Epithelial cell of esophagus (primary cell): Measurements from ENCODE around the gene RERE.
"Not testable (repeated sequence)": the region's sequence is repeated elsewhere in the genome, so short reads cannot be mapped to it uniquely, and the experiment has no call there.

Experiments used
- DNase-seq: peaks from one replicate; pipeline ENCODE4 v3.0.0; 2010; ENCODE audit warnings: low read depth
- H3K4me3 ChIP-seq: 2 replicates; pipeline ENCODE4 v1.5.1; 2011; ENCODE audit warnings: mild to moderate bottlenecking, low read length, control low read depth
- TF ChIP-seq, protein P1 (sequence below): IDR thresholded peaks from 2 replicates; pipeline ENCODE4 v1.5.1; 2011; ENCODE audit warnings: low read depth, mild to moderate bottlenecking, low read length, control low read depth, inconsistent platforms; ENCODE audit not compliant: insufficient read depth; ENCODE audit errors: missing control alignments

The RERE gene

DNA sequence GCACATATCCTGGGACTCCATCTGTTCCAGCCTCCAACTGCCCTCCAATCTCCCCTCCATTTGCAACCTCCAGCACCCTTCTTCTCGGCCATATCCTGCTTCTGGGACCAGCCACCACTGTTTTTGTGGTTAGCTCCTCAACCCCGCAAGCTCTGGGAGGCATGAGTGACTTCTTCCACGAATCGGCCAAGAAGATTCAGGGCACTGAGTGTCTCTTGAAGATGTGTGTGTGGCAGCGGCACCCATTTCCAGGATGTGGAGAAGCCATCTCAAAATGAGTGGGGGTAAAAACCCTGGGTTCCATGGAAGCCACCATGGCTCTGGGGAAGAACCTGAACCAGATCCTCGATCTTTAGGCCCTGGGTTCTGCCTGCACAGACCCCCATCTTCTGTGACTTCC is 304.9 kb downstream of the RERE start:
- DNase-seq = no peak
- H3K4me3 ChIP-seq = no peak overlapping the region
- TF ChIP-seq, protein P1, sequence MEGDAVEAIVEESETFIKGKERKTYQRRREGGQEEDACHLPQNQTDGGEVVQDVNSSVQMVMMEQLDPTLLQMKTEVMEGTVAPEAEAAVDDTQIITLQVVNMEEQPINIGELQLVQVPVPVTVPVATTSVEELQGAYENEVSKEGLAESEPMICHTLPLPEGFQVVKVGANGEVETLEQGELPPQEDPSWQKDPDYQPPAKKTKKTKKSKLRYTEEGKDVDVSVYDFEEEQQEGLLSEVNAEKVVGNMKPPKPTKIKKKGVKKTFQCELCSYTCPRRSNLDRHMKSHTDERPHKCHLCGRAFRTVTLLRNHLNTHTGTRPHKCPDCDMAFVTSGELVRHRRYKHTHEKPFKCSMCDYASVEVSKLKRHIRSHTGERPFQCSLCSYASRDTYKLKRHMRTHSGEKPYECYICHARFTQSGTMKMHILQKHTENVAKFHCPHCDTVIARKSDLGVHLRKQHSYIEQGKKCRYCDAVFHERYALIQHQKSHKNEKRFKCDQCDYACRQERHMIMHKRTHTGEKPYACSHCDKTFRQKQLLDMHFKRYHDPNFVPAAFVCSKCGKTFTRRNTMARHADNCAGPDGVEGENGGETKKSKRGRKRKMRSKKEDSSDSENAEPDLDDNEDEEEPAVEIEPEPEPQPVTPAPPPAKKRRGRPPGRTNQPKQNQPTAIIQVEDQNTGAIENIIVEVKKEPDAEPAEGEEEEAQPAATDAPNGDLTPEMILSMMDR = no peak

DNA sequence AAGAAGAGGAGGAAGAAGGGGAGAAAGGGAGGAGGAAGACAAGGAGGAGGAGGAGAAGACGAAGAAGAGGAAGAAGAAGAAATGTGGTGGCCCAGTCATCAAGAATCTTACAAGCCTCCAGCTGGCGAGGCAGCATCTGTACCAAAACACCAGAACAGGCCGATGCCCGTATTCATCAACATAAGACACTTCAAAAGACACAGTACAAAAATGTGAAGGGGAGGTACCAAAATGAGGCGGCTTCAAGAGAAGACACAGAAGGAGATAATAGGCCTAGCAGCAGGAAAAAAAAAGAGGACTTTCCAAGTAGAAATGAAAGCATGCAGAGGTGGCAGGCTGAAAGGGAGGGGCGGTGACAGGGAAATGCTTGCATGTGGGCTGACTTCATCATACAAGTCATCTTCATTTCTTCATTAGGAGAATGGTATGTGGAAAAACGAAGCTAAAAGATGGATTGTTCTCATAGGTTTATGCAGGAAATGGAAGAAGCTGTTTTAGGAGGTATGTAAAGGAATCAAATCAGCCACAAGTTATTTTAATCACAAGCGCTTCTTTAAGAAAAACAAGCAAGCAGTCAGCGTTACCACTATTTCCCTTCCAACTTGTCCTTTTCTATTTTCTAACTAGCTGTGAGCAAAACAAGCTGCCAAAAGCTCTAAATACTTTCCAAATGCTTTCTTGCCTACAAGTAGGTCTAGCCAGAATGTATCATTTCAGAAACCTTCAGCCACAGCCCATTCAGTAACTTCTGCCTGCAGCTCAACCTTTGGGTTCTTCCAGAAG is 307.2 kb downstream of the RERE start:
- H3K4me3 ChIP-seq = no peak overlapping the region
- TF ChIP-seq, protein P1 = no peak
- peak; percentile 47 for DNase-seq

DNA sequence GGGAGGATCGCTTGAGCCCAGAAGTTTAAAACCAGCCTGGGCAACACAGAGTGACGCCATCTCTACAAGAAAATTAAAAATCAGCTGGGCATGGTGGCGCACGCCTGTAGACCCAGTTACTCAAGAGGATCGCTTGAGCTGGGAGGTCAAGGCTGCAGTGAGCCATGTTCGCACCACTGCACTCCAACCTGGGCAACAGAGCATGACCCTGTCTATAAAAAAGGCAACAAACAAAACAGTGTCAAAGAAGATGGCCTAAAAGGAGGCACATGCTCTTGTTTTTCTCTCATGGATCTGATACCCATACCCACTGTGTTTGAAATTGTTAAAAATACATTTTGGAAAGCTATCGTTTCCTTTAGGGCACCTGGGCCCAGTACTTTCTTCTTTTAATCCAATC is 307.9 kb downstream of the RERE start:
- H3K4me3 ChIP-seq = no peak overlapping the region
- no peak for DNase-seq
- TF ChIP-seq, protein P1 = no peak

DNA sequence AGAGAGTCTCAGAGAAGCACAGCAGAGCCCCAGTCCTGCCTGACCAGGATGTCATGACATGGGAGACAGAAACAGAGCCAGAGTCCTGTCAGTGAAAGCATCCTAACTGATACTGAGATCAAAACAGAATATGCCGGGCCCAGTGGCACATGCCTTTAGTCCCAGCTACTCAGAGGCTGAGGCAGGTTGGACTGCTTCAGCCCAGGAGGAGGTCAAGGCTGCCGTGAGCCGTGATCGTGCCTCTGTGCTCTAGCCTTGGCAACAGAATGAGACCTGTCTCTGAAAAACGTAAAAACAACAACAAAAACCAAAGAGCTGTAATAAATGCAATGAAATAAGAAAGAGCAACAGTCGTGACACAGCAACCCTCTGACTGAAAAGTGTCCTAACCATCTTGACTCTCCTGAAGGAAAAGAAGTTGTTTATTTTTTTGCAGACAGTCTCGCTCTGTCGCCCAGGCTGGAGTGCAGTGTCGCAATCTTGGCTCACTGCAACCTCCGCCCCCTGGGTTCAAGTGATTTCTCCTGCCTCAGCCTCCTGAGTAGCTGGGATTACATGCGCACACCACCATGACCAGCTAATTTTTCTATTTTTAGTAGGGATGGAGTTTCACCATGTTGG is 310.3 kb downstream of the RERE start:
- DNase-seq = no peak
- no peak overlapping the region for H3K4me3 ChIP-seq
- TF ChIP-seq, protein P1 = no peak

DNA sequence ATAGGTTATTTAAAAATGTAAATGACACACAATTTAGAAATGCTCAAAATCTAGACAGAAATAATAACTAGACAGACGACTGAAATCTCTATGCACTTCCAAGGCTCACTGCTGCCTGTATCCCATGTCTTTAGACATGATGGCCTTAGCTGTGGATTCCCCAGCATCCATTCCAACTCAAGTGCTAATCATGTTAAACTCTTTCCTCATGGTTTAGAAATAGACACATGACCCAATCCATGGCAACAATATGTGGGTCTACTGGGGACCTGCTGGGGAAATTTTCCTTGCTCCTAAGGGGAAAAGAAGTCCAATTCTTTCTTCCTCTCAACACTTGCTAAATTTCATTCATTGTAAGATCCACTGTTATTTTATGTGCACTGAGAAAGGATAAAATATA is 311.0 kb downstream of the RERE start:
- TF ChIP-seq, protein P1 = no peak
- no peak for DNase-seq
- no peak overlapping the region for H3K4me3 ChIP-seq

DNA sequence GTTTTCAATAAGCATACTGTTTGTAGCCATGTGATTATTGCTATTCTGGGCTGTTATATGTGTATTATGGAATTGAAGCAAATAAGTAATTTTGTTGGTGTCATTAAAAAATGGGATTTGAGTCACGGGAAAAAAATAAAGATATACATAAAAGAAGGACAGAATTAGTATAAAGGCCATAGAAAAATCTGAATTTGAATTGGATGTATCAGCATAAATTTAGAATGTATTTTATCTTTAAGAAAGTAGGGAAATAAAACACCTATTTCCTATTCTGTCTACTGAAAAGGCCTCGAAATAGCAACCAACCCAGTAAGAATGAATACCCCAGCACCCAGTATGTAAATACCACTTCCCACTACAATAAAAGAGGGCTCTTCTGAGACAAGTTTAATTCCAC is 313.6 kb downstream of the RERE start:
- no peak for DNase-seq
- no peak overlapping the region for H3K4me3 ChIP-seq
- TF ChIP-seq, protein P1 = no peak

DNA sequence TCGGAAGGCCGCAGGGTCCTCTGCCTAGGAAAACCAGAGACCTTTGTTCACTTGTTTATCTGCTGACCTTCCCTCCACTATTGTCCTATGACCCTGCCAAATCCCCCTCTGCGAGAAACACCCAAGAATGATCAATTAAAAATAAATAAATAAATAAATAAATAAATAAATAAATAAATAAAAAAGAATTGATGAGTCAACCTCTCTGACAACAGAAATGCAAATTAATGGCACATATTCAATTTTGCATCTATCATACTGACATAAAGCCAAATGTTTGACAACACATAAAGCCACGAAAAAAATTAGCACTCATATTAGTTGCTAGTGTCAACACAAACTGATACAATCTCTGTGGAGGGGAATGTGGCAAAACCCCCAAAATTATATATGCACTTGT is 314.5 kb downstream of the RERE start:
- DNase-seq, H3K4me3 ChIP-seq: not testable (repeated sequence)
